CD4-positive, alpha-beta T cell treated with Interleukin-6 for 4 hours (primary cell): ENCODE data around the gene UBASH3B.

Source experiments
- DNase-seq: peaks from one replicate; pipeline ENCODE4 v3.0.0-alpha.2; 2020; ENCODE audit warnings: mixed read lengths

UBASH3B gene

GRCh38 chr11:122681070-122681469 lies 25.5 kb downstream of the UBASH3B start:
- DNase-seq = no peak

DNA sequence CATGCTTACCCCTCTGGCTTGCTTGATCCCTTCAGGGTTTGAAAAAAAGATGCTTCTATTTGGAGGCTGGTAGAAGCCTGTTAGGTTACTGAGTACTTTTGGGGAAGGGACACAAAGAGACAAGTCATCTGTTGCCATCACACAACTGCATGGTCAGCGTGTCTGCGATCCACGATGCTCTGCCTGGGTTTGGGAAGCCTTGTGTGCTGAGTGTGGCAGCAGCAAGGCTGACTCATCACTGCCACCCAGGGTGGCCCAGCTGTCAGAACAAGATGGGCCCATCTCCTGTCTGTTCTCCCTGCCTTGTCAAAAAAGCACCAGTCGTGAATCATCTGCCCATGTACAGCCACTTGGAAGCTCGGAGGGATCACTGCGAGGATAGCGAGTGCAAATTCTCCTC lies 26.2 kb downstream of the UBASH3B start:
- peak; percentile 37 for DNase-seq

DNA sequence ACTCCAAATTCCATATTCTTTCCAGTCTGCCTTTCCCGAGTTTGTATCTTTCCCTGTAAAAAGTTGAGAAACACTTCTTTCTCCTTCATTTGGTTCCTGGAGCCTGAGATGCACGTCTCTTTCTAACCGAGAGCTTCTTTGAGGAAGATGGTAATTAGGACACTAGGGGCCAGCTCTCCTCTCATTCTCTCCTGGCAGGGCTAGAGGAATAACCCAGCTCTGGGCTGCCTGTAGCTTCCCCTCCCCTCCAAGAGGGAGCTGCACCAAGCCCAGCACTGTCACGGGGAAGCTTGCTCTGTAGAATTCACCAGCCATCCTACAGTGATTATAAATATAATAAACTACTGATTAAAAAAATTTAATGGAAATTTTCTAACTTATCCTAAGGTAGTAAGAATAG lies 26.9 kb downstream of the UBASH3B start:
- DNase-seq = no peak

DNA sequence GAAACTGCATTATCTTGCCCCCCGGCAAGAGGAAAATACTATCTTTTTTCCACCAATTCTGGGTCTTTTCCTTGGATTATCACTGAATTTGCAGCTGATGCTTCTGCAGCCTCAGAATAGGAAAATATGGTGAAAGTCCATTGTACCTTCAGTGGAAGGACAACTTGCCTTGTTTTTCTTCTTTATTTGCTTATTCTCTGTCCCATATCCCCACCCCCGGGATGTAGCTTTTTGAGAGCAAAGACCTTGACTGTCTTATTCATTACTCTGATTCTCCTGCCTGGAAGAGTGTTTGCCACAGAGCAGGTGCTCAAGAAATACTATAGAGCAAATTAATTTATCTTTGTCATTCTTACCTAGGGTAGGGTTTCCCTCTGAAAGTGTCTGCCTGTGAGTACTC lies 29.5 kb downstream of the UBASH3B start:
- no peak for DNase-seq

- no peak for DNase-seq
Observed at GRCh38 chr11:122686111-122686510, 30.6 kb downstream of the UBASH3B start.

DNA sequence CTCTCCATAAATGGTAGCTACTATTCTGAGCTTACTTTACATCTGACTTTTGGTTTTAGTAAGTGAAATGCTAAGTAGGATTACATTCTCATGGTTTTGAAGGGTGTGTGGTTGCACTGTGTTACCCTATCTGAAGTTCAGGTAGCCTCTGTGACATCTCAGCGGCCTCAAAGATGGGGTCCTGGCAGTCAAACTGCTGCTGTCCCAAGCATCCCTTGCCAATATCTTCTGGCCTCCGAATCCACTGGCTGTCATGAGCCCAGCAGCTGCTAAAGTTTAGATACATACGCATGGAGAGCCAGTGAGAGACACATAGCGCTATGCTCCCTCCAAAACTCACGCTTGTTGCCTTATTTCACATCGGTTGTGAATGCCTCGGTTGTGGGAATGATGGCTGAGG lies 34.9 kb downstream of the UBASH3B start:
- DNase-seq = no peak

DNA sequence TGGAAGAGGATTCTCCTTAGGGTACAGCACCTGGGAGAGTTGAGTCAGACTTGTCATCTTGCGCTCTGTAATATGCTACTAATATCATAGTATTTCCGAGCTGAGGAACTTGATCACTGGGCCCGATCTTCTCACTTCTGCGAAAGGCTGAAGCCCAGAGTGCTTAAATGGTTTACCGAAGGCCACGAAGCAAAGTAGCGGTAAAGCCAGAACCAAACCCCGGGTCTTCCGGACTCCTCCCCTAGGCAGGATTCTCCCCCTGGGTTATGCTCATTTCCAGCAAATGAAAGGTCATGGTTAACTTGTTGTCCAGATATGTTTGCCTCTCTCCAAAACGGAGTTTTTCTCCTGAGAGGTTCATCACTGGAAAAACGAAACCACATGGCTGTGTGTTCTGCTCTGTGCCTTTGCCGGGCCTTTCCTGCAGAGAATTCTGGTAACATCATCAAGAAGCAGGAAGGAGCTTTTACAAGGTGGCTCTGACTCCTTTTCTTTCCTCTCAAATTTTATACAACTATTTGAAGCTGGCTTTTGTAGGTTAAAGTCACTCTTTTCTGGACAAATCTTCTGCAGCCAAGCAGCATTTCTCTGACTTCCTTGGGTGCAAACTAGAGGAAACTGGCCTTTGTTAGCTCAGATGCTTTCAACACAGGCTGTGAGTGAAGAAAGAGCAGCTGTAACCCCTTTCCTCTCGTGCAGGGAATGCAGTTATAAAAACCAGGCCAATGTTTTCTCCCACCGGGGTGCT lies 35.5 kb downstream of the UBASH3B start:
- DNase-seq = peak; percentile 28

DNA sequence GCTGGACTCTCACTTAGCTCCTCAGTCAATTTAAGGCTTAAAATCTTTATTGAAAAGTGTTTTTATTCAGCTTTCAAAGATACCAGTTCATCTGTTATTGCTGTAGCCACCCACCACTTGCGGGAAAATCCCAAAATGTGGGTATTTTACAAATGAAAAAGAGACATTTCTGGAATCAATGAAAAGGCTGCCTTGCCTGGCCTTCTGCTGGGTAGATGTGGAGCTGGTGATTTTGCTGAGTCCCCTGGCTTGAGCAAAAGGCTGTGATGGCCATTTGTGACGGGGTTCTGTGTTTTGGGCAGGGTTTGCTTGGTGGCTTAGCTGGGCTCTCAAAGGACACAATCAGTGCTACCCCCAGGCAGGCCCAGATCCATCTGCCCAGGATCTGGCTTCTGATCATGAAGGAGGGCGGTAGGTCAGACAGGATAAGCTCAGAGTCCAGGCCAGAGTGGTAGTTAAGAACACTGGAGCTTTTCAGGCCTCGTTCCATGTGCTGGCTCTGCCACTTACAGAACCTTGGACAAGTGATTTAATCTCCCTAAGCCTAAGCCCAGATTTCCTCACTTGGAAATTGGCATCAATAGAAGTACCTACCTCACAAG lies 36.1 kb downstream of the UBASH3B start:
- no peak for DNase-seq

- DNase-seq = no peak
Observed at GRCh38 chr11:122692444-122692843, 36.9 kb downstream of the UBASH3B start.

DNA sequence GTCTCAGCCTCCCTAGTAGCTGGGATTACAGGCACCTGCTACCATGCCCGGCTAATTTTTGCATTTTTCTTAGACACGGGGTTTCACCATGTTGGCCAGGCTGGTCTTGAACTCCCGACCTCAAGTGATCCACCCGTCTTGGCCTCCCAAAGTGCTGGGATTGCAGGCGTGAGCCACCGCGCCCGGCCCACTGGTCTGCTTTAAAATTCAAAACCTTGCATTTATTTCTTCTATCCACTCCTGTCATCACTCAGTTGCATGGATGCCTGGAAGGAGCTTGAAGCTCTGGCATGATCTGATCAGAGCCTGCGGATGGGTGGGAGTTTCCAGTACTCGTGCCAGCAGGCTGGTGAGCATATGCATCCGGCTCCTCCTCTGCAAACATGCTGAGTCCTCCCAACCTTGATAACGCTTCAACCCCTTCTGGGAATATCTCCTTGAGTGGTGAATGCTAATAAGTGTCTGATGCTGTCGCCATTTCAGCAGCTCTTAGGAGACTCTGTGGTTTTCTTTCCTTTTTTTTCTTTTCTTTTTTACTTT lies 39.6 kb downstream of the UBASH3B start:
- no peak for DNase-seq

DNA sequence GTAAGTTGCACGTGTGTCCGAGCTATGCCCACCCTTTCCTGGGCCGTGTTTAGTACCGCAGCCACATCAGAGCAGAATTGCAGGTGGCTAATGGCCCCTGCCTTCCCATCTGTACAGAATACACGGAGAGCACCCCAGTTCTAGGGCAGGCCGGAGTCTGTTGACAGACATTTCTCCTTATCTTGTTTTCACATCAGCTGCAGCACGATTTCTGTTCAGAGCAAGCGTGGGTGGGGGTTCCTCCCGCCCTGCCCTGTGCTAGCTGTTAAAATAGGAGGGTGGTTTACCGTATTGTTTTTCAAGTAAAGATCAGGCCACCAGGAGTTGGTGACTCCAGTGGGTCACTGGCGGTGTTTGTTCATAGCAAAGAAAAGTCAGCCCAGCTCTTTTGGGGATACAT lies 41.1 kb downstream of the UBASH3B start:
- DNase-seq = peak; percentile 80

- DNase-seq = peak; percentile 76
Observed at GRCh38 chr11:122697636-122698167, 42.2 kb downstream of the UBASH3B start.

GRCh38 chr11:122698392-122698791 lies 42.9 kb downstream of the UBASH3B start:
- no peak for DNase-seq

- no peak for DNase-seq
Observed at GRCh38 chr11:122700666-122701065, 45.1 kb downstream of the UBASH3B start.

- no peak for DNase-seq
Observed at GRCh38 chr11:122701143-122701542, 45.6 kb downstream of the UBASH3B start.

DNA sequence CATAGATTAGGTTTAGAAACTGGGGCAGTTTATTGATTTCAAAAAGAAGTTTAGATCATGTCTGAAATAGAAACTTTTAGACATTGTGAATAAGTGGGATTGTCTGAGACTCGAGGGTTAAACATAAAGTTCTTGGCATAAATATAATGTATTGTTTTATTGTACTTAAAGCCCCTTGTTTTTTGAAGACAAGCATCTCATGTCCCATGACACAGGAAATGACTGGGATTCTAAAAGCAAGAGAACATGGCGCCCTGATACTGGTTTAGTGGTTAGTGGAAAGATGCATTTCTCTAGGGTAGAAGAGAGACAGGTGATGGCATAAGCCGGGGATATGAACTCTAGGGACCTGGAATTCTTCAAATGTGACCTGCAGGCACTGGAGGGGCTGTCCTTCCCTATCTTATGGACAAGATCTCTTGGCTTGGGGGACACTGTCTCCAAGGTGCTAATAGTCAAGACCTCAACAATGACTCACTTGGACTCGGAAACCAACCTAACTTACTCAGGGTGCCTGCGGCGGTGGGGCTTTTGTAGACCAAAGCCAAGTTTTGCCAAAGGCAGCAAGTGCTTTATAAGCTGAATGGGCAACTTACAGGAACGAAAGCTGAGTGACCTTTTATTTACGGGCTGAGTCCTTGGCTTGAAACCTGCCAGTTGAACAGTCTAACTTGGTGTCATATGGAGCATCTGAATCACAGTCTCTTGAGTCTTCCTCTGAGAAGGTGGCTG lies 48.2 kb downstream of the UBASH3B start:
- DNase-seq = no peak

- no peak for DNase-seq
Observed at GRCh38 chr11:122705396-122705795, 49.9 kb downstream of the UBASH3B start.

GRCh38 chr11:122706291-122707088 lies 51.0 kb downstream of the UBASH3B start:
- no peak for DNase-seq

DNA sequence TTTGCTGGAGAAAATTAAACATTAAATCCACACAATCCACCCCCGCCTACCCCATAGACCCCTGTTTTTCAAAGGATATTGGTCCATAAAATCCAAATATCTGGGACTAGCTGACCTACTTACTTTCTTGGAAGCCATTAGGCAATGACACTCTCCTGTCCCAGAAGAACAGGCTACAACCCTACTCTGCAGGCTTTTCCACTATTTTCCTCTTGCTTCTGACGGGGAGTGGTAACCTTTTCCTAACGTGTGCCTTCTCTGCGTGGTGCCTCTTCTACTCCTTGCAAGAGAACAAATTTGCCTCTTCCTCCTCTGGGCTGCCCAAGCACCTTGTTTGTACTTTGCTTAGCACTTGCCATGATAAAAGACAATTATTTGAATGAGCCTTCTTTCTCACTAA lies 51.6 kb downstream of the UBASH3B start:
- no peak for DNase-seq

DNA sequence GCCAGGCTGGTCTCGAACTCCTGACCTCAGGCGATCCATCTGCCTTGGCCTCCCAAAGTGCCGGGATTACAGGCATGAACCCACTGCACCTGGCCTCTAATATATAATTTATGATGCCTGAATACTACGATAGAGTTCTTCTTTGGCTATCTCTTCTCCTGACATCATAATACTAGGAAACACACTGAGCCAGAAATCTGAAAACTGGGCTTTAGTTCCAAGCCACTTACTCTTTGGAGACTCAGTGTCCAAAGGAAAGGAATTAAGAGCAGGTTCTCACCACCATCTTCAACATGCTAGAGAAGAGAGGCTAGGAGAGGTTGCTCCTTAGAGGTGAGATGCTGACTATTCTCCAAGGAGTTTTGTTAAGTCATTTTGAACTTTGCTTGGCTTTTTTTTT lies 52.4 kb downstream of the UBASH3B start:
- no peak for DNase-seq

- no peak for DNase-seq
Observed at GRCh38 chr11:122709039-122709760, 53.7 kb downstream of the UBASH3B start.

DNA sequence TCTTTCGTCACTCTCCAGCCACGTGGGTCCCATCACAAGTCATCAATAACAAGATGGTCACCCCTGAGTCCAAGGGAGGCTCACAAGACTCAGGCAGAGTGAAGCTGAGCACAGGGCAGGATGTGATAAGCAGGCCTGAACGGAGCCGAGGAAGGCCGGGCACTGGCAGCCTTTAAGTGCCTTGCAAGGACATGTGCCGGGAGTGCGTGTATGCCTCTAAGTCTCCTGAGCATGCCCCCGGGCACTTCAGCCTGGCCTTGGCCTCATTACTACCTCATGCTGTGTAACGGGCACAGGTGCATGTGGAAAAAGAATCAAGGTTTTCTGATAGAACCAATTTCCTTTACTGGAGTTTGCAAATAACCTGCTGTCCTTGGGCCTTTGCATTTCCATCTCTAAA lies 55.8 kb downstream of the UBASH3B start:
- DNase-seq = no peak
